ENCODE results near the gene SNX25.

Gene SNX25

DNA sequence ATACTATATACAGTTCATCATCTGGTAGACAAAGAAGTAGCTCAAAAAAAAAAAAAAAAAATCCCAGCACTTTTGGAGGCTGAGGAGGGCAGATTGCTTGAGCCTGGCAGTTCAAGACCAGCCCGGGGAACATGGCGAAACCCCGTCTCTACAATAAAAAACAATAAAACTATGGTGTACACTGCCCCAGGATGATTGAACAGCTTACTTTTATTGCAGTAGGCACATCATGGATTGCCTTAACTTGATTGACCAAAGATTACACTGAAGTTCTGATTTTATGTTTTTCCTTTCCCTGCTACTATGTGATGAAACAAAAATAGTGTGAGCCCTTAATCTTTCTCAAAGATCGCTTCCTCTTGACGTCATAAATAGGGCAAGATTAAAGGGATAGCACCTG, 60.6 kb downstream of the SNX25 start:
- DNase-seq: no peak

DNA sequence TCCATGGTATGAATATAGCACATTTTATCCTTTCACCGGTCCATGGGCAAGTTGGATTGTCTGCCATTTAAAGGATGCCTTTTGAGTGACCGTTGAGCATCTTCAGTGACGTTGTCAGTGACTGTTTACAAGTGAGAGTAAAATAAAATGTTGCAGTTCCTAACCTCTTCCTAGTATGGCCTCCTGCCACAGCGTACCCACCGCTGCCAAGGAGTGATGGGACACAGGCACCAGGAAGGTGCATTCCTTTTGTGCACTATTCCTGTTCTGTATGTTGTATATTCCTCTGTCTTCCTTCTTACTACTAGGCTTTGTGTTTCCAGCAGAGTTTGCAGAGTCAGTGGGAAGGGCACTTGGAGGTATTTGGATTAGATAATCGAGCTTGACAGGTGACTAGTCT, 61.5 kb downstream of the SNX25 start:
- no peak for DNase-seq

DNA sequence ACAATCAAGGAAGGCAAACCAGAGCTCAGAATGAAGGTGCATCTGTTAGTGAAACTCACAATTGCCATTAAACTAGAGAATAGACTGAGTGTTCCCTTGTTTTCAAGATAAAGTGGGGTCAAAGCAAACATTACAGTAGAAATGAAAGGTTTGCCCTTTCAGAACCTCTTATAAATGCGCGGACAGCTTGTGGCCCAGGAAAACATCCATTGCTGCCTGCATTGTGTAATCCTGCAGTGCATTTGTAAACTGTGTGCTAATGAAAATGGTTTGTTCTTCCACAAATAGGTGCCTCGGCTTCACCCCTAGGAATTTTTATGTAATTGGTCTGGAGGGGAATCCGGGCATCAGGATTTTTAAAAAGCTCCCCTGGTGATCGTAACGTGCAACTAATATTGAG, 62.8 kb downstream of the SNX25 start:
- no peak for DNase-seq

GRCh38 chr4:185275501-185275900, 66.1 kb downstream of the SNX25 start:
- no peak for DNase-seq

GRCh38 chr4:185276036-185276435, 66.6 kb downstream of the SNX25 start:
- no peak for DNase-seq

- no peak for DNase-seq
Measured at GRCh38 chr4:185278716-185279115, 69.3 kb downstream of the SNX25 start.

DNA sequence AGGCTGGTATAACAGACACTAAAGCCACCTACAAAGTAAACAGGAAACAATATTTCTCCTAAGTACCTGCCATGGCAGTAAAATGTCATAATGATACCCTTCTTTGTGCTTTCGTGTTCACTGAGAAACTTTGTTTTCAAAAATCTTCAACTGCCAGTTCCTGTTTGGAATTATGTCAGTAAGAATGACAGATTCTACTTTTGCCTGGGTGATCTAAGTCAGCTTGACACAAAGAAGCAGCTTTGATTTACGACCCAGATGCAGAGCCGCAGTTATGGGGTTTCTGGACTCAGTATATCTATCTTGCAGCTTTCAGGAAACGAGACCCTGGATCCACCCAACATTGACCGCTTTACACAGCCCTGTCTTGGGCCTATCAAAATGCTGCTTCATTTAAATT, 71.2 kb downstream of the SNX25 start:
- no peak for DNase-seq

GRCh38 chr4:185282968-185283367, 73.6 kb downstream of the SNX25 start:
- DNase-seq: no peak

DNA sequence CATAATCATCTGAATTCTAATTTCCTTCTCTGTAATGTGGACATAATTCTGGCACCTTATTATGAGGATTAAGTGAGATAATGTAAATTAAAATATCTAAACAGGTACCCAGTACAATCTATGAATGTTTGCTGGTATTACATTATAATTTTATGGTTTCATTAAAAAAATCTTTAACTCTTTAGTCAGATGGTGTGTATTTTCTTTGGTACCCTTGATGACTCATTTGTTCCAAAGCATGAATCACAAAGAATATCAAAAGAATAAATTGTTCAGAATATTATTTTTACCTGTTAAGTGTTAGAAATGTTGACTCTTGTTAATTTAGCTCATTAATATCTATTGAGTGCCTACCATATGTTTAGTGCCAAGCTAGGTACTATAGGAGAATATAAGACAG, 74.3 kb downstream of the SNX25 start:
- no peak for DNase-seq

GRCh38 chr4:185285632-185286393, 76.4 kb downstream of the SNX25 start:
- DNase-seq: no peak

GRCh38 chr4:185286571-185286970, 77.2 kb downstream of the SNX25 start:
- DNase-seq: no peak

DNA sequence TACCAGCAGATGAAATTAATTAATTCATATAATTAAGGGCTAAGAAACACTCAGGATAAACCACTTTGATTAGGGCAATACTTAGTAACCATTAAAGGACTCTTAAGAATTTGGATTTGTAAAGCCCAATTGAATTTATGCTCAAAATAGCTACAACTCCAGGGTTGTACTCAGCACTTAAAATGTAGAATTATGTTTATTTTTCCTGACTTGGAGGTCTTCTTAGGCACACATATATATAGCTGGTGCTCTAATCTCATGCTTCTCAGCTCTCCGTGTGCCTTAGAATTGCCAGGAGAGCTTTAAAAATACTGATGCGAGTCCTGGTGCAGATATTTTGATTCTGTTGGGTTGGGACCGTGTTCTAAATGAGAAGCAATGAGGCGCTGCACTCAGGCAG, 77.6 kb downstream of the SNX25 start:
- no peak for DNase-seq

DNA sequence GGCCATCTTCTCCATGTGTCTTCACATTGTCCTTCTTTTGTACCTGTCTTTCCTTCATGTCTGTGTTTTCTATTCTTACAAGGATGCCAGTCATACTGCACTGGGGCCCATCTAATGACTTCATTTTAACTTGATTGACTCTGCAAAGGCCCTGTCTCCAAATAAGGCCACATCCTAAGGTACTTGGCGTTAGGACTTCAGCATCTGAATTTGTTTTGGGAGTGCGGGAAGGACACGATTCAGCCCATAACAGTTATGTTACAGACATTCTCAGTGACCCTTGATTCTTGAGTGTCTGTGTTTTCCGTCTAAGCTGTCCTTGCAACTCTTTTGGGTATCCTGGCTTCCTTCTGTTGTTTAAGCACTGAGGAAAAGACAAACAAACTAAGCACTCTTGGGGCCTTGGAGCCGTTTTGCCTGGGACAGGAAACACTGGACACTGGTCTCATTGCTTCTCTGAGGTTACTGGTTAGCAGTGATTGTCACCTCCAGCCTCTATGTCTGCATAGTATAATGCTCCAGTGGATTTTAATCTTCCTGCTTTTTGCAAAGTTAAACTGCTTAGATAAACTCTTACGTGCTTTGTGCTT, 80.7 kb downstream of the SNX25 start:
- DNase-seq: no peak

- DNase-seq: no peak
Measured at GRCh38 chr4:185290656-185291055, 81.3 kb downstream of the SNX25 start.

DNA sequence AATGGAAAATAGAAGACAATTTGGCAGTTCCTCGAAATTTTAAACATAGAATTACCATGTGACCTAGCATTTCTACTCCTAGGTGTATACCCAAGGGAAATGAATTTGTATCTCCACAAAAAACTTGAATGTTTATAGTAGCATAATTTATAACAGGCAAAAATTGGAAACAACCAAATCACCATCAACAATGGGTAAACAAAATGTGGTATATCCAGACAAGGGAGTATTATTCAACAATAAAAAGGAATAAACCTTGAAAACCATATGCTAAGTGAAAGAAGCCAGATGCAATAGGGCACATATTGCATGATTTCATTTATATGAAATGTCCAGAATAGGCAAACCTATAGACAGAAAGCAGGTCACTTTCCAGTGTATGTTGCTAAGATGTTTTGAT, 83.8 kb downstream of the SNX25 start:
- DNase-seq: no peak

DNA sequence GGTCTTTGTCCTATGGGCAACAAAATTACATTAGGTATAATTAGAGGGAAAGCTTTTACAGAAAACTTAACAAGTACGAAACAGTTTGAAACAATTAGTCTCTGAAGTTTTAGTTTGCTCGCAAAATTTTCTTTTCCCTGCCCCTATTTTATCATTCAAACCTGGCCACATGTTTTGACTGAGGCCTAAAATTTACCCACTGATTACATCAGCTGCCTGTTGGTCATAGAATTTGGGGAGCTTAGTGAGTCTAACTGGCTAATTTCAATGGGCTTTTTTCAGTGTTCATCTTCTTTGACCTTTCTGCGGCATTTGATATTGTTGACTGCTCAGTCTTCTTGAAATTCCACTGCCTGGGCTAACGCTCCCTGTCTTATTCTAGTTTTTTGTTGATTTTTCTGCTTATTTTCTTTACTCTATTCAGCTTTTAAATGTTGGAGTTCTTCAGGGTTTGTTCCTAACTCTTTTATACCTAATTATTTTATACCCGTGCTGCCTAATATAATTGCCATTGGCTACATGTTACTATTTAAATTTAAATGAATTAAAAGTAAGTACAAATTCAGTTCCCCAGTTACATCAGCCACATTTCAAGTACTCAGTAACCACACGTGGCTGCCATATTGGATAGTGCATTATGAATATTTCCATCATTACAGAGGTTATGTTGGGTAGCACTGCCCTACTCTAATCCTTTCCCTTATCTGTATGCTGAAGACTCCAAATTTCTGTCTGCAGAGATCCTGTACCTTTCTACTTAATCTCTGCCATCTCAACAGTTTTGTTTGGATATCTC, 87.5 kb downstream of the SNX25 start:
- DNase-seq: no peak

DNA sequence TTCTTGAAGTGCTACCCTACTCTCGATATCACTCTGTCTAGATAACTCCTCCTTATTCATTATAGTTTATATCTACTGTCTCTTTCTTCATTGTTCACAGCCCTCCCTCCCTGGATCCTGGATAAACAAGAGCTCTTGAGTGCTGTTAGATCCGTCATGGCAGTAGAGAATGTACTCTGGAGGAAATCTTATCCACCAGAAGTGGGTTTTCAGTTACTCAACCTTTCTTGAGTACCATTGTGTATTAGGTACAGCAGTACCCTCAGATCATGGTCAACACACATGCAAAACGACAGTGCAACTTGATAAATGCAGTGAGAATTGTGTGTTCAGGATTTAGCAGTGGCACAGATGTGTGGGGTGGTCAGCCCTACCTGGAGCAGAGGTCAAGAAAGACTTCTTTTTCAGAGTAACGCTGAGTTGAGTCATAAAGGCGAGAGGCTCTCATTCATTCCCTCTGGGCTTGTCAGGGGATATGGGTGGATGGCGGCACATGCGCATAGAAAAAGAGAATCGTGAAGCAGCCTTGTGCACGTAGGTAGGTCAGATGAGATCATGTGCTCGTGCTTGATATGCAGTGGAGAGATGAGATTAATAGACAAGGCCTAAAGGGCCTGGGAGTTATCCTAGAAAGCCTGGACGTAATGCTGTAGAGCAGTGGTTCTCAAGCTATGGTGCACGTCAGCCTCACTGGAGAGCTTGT, 89.5 kb downstream of the SNX25 start:
- DNase-seq: no peak

- DNase-seq: no peak
Measured at GRCh38 chr4:185304541-185304940, 95.1 kb downstream of the SNX25 start.

DNA sequence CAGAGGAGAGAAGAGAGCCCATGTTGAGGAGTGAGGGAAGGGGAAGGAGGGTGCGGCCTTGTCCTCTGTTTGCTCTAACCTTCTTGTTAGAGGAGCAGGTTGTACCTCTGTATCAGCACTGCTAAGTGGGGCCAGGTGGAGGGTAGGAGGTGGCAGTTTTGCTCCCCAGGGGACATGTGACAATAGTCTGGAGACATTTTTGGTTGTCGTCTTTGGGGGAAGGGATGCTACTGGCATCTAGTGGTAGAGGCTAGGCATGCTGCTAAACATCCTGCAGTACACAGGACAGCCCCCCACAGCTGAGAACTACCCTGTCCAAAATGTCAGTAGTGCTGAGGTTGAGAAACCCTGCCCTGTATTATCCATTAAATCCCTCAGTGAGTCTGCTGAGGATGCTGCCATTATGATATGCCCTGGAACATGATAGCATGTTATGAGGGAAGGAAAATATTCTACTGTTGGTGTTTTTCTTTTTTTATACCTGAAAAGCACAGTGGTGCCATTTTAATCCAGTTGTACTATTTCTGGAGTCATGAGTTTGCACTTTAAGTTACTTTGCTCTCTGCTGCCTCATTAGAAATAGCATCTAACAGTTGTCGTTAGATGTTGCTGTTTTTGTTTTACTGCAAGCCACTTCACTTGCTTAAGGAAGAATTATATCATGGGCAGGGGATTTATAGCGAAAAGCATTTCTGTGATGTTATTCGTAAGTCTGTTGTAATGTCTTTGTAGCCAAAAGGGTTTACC, 95.7 kb downstream of the SNX25 start:
- peak; percentile 41 for DNase-seq

GRCh38 chr4:185305979-185306442, 96.6 kb downstream of the SNX25 start:
- no peak for DNase-seq

DNA sequence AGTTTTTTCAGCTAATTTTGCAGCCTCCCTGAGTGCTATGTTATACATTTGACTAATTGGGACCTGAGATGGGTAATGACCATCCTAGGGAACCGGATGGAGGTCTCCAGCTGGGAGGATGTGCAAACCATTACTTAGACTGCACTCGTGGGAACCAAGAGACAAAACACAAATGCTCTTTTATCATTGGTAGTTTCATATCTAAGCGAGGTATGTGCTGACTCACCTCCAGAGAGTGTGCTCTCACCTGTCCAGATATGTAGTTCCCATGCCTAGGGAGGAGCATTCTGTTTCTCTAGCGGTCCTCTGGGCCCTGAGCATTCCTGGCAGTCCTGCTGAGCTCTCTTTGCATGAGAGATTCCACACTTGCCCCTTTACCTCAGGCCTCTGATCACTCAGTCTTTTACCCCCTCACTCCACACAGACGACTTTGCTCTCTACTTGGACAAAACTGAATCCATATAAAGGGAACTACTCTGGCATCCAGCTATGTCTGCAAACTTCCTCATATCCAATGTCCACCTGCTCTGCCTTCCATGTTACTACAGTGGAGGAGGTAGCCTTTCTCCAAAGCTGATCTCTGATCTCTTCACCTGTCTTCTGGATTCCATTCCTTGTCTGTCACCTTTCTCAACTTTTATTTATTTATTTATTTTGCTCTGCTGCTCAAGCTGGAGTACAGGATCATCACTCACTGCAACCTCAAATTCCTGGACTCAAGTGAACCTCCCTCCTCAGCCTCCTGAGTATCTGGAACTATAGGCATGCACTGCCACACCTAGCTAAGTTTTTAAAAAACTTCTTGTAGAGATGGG, 97.9 kb downstream of the SNX25 start:
- DNase-seq: no peak

DNA sequence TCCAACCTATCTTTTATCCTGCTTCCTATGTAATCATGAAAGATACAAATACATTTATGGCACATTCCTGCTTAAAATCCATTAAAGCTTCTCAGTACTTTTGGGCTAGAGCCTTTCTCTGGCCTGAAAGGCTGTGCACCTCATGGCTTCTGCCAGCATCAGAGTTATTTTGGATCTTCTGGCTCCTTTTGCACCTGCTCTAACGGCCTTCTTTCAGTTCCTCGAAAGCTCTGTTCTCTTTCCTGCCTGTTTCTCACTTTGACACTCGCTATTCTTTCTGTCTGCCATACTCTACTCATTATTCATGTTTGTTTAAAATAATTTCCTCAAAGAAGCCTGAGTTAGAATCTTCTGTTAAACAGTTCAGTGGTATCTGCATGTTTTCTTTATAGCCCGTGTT, 100.4 kb downstream of the SNX25 start:
- DNase-seq: no peak

All from CD4-positive, alpha-beta T cell treated with Interleukin-21 for 1 hour (primary cell).